Measurements from ENCODE around the gene TNPO3.
"Not testable (repeated sequence)": the region's sequence is repeated elsewhere in the genome, so short reads cannot be mapped to it uniquely, and the experiment has no call there.

The TNPO3 gene

DNA sequence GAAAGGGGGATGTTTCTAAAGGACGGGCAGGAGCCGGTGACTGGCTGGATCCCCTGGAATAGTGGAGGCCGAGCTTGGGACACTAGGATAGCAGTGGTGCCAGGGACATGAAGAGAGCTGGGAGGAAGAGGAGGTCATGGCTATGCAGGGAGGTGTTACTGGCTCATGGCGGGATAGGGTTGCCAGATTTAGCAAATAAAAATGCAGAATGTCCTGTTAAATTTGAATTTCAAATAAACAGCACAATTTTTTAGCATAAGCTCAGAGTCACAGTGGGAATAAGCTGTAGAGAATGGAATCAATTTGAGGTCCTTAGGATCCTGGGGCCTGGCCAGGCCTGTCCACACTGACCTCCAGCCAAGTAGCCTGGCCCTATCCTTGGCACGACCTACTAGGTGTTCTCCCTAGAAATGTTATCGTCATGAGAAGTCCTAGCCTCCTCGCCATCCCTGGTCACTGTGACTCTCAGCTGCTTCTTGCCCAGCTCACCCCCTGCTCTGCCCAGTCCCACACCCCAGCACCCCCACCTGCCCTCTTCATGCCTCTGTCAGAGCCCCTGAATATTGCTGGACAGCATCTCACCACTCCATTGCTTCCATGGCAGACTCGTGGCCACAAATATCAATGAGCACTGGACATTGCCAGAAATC is 136.8 kb downstream of the TNPO3 start:
- no peak for DNase-seq

GRCh38 chr7:128917122-128917521 is 137.8 kb downstream of the TNPO3 start:
- no peak for DNase-seq

DNA sequence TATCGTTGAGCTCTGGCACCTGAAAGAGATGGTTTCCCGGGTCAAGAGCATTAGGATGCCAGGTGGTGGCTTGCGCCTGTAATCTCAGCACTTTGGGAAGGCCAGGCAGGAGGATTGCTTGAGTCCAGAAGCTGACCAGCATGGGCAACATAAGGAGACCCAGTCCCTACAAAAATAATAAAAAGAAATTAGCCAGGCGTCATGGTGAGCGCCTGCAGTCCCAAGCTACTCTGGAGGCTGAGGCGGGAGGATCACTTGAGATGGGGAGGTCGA is 138.3 kb downstream of the TNPO3 start:
- DNase-seq: no peak

GRCh38 chr7:128915841-128916642 is 138.9 kb downstream of the TNPO3 start:
- no peak for DNase-seq

DNA sequence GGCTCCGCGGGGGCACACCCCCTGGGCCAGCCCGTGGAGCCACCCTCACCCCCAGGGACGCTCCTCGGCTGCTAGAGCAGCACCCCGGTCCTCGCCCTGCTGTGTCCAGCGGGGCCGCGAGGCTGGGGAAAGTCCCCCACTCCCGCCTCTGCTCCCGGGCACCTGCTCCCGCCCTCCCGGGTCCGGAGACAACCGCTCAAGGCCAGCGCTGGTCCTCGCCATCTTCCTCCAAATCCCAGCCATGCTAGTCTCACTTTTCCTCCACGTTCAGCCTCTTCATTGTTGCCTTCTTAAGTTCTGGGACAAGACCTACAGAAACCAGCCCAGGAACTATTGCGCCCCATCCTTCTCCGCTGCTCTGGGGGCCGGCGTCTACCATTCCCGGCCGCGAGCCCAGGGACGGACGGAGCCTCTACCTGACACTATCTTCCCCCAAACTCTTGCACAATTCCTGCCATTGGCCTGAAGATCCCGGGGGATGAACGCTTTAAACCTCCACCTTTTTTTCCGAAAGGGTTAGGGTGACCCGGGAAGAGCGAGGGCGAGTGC is 139.6 kb downstream of the TNPO3 start:
- no peak for DNase-seq

DNA sequence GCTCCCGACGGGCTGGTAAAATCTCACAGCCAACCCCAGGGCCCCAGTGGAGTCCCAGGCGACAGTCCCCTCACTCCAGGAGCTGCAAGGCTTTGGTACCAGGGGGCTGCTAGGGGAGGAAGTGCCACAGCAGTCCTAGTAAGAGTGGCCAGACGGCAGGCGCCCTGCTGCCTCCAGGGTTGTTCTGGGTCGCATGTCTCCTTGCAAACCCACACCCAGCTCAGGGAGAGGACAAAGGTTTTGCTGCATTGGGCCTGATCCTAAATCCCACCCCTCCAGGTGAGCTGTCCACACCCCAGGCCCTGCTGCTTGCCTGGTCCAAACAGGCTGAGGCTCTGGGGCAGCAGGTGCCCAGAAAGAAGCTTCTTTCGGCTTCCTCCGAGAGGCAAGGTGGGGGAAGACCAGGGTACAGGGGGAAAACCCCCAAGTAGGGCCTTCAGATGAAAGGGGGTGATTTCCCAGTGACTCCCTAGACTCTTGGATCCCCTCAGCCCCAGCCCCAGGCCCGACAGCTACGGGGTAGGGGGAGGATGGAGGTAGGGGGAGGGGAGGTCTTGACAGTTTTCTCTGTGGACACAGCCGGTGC is 140.3 kb downstream of the TNPO3 start:
- no peak for DNase-seq

DNA sequence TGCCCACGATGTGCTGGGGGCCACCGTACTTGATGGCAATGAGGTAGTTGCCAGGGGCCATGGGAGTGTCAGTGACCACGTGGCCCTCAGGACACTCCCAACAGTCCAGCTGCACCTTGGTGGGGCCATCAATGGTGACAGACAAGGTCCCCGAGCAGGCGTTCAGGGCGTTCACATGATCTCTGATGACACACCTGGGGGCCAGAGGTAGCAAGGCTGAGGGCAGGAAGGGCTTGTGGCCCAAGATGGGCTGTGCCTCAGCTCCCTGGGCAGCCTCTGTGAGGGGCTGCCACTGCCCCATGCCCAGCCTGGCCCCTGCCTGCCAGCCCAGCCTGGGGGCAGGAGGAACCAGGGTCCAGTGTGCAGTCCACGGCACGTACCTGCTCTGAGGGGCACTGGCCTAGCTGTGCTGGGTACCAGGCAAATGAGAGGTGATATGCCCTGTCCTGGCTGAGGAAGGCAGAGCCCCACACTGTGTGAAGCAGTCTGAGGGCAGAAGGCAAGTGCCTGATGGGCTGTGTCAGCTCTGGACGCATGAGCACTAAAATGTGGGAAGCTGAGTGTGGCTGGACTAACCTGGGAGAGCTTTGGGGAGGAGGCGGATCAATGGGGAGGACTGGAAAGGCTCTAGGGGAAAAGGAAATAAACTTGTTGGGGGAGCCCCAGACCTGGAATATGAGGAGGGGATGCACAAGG is 140.9 kb downstream of the TNPO3 start:
- DNase-seq: no peak

GRCh38 chr7:128912709-128913495 is 142.0 kb downstream of the TNPO3 start:
- DNase-seq: not testable (repeated sequence)

DNA sequence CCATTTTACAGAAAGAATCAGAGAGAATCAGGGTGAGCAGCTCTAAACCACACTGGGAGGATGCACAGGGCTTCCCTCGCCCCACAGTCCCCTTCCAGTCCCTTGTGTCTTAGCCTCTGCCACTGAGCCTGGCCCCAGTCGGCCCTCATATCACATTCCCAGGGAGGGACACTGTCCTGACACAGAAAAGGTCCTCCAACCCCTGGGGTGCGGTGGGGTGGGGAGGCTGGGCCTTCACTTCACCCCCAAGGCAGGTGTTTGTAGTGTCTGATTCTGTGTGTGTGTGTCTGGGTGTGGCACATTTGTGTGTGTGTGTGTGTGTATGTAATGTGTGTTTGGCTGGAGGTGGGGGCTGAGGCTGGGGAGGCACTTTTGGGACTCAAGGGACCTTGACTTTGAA is 142.6 kb downstream of the TNPO3 start:
- DNase-seq: no peak

GRCh38 chr7:128911423-128912031 is 143.4 kb downstream of the TNPO3 start:
- no peak for DNase-seq

DNA sequence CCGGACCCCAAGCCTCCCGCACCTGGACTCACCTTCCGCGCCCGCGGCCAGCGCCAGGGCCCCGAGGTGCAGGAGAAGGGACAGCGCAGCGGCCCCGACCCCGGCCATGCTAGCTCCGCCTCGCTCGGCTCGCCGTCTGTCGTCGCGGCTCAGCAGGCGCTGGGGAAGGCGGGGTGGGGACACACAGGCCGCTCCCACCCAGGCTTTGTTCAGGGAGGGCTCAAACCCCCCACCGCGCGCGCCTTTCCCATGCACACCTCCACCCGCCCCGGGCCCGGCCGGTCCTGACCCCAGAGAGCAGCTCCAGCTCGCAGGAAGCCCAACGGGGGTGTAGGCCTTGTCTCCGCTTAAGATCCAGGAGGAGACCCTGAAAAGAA is 144.4 kb downstream of the TNPO3 start, which contains the start of gene KCP:
Gene KCP (minus strand): TSS at position 141 of the 377 bp plus-strand sequence. CDS start 33 bp downstream, at position 108.
- no peak for DNase-seq

GRCh38 chr7:128909625-128910568 is 145.0 kb downstream of the TNPO3 start:
- no peak for DNase-seq

- DNase-seq: no peak
Measured at GRCh38 chr7:128908750-128909624, 145.9 kb downstream of the TNPO3 start.

- no peak for DNase-seq
Measured at GRCh38 chr7:128906766-128907559, 147.9 kb downstream of the TNPO3 start.

DNA sequence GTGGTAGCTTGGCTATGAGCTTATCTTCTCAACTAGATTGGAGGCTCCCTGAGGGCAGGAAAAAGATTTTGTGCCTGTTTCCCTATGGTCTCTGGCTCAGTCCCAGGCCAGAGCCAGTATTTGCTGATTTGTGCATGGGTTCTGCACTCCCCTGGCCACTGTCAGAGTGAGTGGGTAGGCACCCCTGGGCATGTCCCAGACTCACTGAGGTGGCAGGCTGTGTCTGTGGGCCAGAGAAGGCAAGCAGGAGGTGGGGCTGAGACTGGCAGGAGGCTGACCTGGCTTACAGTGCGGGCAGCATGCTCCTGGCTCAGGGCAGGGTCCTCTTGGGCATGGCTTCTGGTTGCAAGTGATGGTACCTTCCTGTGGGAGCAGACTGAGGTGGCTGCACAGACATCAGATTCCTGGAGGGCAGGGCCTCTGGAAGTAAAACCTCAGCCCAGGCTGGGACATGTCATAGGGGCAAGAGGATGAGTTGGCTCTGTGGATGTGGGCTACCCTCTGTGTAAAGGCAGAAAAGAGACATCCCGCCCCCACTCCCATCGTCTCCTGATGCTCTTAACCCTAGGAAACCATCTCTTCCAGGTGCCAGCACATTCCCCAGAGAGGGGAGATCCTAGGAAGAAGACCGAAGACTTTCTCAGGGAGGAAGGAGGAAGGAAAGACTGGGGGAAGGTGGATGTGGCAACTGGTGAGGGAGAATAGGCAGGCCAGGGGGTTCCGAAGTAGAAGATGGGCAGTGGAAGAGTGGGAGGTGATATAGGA is 148.7 kb downstream of the TNPO3 start:
- DNase-seq: no peak

- DNase-seq: peak; percentile 72
Measured at GRCh38 chr7:128904381-128905197, 150.3 kb downstream of the TNPO3 start.

Measured in CD4-positive, alpha-beta T cell treated with Interleukin-10 for 1 hour (primary cell).